Putamen (tissue), 1 donor: ENCODE results near the gene SLC7A8.

Source experiments
- DNase-seq: peaks from one replicate; pipeline ENCODE4 v3.0.0-alpha.2; 2016; ENCODE audit warnings: low spot score

SLC7A8 gene

GRCh38 chr14:23182372-23183157, 895 bp downstream of the SLC7A8 start:
- no peak for DNase-seq

GRCh38 chr14:23181946-23182345, 1.5 kb downstream of the SLC7A8 start:
- DNase-seq = no peak

- DNase-seq = no peak
Measured at GRCh38 chr14:23181453-23181852, 2.0 kb downstream of the SLC7A8 start.

GRCh38 chr14:23177181-23177580, 6.3 kb downstream of the SLC7A8 start:
- no peak for DNase-seq

GRCh38 chr14:23175823-23176222, 7.6 kb downstream of the SLC7A8 start:
- no peak for DNase-seq

GRCh38 chr14:23174296-23175184, 8.9 kb downstream of the SLC7A8 start:
- peak; percentile 81 for DNase-seq

- no peak for DNase-seq
Measured at GRCh38 chr14:23173796-23174195, 9.7 kb downstream of the SLC7A8 start.

- DNase-seq = no peak
Measured at GRCh38 chr14:23173031-23173430, 10.4 kb downstream of the SLC7A8 start.

GRCh38 chr14:23172574-23172973, 10.9 kb downstream of the SLC7A8 start:
- no peak for DNase-seq

GRCh38 chr14:23172096-23172495, 11.4 kb downstream of the SLC7A8 start:
- no peak for DNase-seq

GRCh38 chr14:23171222-23171975, 12.1 kb downstream of the SLC7A8 start:
- DNase-seq = no peak

- DNase-seq = no peak
Measured at GRCh38 chr14:23169622-23170021, 13.8 kb downstream of the SLC7A8 start.

GRCh38 chr14:23168246-23168645, 15.2 kb downstream of the SLC7A8 start:
- DNase-seq = no peak

GRCh38 chr14:23167116-23167847, 16.2 kb downstream of the SLC7A8 start:
- DNase-seq = no peak

GRCh38 chr14:23164949-23165348, 18.5 kb downstream of the SLC7A8 start:
- no peak for DNase-seq

GRCh38 chr14:23164250-23164649, 19.2 kb downstream of the SLC7A8 start:
- DNase-seq = no peak

- DNase-seq = no peak
Measured at GRCh38 chr14:23163830-23164229, 19.6 kb downstream of the SLC7A8 start.

- DNase-seq = no peak
Measured at GRCh38 chr14:23162800-23163199, 20.7 kb downstream of the SLC7A8 start.

- no peak for DNase-seq
Measured at GRCh38 chr14:23162005-23162404, 21.5 kb downstream of the SLC7A8 start.

- peak; percentile 78 for DNase-seq
Measured at GRCh38 chr14:23160924-23161522, 22.4 kb downstream of the SLC7A8 start.

- DNase-seq = no peak
Measured at GRCh38 chr14:23159532-23159931, 23.9 kb downstream of the SLC7A8 start.
